ENCODE data around the gene ZBTB6.

DNA sequence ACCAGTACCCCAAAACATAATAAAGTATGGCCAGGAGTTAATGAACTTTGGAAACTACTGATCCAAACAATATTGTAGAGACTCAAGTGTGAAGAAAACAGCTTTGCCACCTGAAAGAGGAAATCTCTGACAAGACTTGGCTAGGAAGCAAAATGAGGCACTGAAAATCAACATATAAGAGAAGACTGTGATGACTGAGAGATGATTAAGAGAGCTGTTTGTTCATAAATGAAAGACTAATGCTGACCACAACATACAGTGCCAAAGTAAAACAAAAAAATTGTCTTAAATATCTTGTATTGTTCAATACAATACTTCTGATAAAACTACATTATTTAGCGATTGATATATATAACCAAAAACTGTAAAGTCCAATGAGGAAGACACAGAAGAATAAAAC is 15.2 kb downstream of the ZBTB6 start:
- TF ChIP-seq, protein P1, sequence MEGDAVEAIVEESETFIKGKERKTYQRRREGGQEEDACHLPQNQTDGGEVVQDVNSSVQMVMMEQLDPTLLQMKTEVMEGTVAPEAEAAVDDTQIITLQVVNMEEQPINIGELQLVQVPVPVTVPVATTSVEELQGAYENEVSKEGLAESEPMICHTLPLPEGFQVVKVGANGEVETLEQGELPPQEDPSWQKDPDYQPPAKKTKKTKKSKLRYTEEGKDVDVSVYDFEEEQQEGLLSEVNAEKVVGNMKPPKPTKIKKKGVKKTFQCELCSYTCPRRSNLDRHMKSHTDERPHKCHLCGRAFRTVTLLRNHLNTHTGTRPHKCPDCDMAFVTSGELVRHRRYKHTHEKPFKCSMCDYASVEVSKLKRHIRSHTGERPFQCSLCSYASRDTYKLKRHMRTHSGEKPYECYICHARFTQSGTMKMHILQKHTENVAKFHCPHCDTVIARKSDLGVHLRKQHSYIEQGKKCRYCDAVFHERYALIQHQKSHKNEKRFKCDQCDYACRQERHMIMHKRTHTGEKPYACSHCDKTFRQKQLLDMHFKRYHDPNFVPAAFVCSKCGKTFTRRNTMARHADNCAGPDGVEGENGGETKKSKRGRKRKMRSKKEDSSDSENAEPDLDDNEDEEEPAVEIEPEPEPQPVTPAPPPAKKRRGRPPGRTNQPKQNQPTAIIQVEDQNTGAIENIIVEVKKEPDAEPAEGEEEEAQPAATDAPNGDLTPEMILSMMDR (conservative IDR thresholded peaks at IDR 0.05; ENCODE audit: low read length) = no peak
- no peak for TF ChIP-seq EZH2phosphoT487 (IDR thresholded peaks at IDR 0.05; ENCODE audit: borderline replicate concordance)
